ENCODE results near the gene PSTPIP1. TPM values are rescaled to one million over a fixed set of nuclear protein-coding genes. Genes with fewer than 3 reads are reported as not detected.

Gene PSTPIP1
- total and polyA plus RNA-seq, 2 experiments from 2014 or later = not detected

- Histone ChIP-seq H3K4me1 (ENCODE audit: insufficient read depth) (peaks cover 3% of the 10 kb centered on the region), H3K27me3 (no peaks in the 10 kb centered on the region), H3K27ac (no peak overlapping the region), H3K9me2 (replicated peaks; ENCODE audit: insufficient read depth) (no peaks in the 10 kb centered on the region), H3K4me3 (no peak overlapping the region), H3K36me3 (replicated peaks; ENCODE audit: insufficient read depth, low read depth) (no peaks in the 10 kb centered on the region), H4K20me1 (ENCODE audit: insufficient read depth, poor library complexity, severe bottlenecking) (no peaks in the 10 kb centered on the region), H3K9me3 (ENCODE audit: low read depth) (no peaks in the 10 kb centered on the region), H3K4me2 (no peak overlapping the region), H2AFZ (no peak overlapping the region), H3K79me2 (no peaks in the 10 kb centered on the region)
- 92% methylated on average over 18 of the region's 18 CpGs for WGBS (ENCODE audit: low lambda C conversion rate, missing lambda C conversion rate)
- no peak for DNase-seq (ENCODE audit: low spot score)
- no peak for TF ChIP-seq EZH2phosphoT487 (IDR thresholded peaks at IDR 0.05; ENCODE audit: low read depth, severe bottlenecking, unreplicated experiment)
- TF ChIP-seq EZH2 (IDR thresholded peaks at IDR 0.05; ENCODE audit: borderline replicate concordance) = no peak
- TF ChIP-seq, protein P1, sequence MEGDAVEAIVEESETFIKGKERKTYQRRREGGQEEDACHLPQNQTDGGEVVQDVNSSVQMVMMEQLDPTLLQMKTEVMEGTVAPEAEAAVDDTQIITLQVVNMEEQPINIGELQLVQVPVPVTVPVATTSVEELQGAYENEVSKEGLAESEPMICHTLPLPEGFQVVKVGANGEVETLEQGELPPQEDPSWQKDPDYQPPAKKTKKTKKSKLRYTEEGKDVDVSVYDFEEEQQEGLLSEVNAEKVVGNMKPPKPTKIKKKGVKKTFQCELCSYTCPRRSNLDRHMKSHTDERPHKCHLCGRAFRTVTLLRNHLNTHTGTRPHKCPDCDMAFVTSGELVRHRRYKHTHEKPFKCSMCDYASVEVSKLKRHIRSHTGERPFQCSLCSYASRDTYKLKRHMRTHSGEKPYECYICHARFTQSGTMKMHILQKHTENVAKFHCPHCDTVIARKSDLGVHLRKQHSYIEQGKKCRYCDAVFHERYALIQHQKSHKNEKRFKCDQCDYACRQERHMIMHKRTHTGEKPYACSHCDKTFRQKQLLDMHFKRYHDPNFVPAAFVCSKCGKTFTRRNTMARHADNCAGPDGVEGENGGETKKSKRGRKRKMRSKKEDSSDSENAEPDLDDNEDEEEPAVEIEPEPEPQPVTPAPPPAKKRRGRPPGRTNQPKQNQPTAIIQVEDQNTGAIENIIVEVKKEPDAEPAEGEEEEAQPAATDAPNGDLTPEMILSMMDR (IDR thresholded peaks at IDR 0.05; ENCODE audit: poor library complexity) = no peak
Observed at GRCh38 chr15:77032647-77033416, 37.9 kb downstream of the PSTPIP1 start.

DNA sequence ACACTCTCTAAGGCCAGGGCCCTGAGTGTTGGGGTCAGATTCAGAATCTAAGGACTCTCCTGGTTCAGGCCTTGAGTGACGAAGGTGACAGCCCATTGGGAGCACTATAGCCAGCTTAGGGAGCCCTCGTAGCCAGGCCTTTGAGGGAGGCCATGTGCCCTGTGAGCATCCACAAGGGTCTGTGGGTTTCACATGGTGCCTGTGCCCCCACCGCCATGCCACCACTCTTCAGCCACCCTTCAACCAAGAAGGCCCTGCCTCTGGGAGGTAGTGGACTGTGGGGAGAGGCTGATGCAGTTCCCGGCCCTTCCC lies 38.4 kb downstream of the PSTPIP1 start:
- Histone ChIP-seq H3K27me3 (no peaks in the 10 kb centered on the region), H3K27ac (no peak overlapping the region), H3K9me2 (replicated peaks; ENCODE audit: insufficient read depth) (no peaks in the 10 kb centered on the region), H3K4me2 (no peak overlapping the region), H3K4me3 (no peak overlapping the region), H2AFZ (no peak overlapping the region), H4K20me1 (ENCODE audit: insufficient read depth, poor library complexity, severe bottlenecking) (no peaks in the 10 kb centered on the region), H3K9me3 (ENCODE audit: low read depth) (no peaks in the 10 kb centered on the region), H3K36me3 (replicated peaks; ENCODE audit: insufficient read depth, low read depth) (no peaks in the 10 kb centered on the region), H3K79me2 (no peaks in the 10 kb centered on the region), H3K4me1 (ENCODE audit: insufficient read depth) (peaks cover 3% of the 10 kb centered on the region)
- TF ChIP-seq EZH2 (IDR thresholded peaks at IDR 0.05; ENCODE audit: borderline replicate concordance) (no peak), EZH2phosphoT487 (IDR thresholded peaks at IDR 0.05; ENCODE audit: low read depth, severe bottlenecking, unreplicated experiment) (no peak)
- TF ChIP-seq, protein P1 (IDR thresholded peaks at IDR 0.05; ENCODE audit: poor library complexity) = no peak
- no peak for DNase-seq (ENCODE audit: low spot score)
- 86% methylated on average over 4 of the region's 4 CpGs for WGBS (ENCODE audit: low lambda C conversion rate, missing lambda C conversion rate)

- Histone ChIP-seq H4K20me1 (ENCODE audit: insufficient read depth, poor library complexity, severe bottlenecking) (no peaks in the 10 kb centered on the region), H3K36me3 (replicated peaks; ENCODE audit: insufficient read depth, low read depth) (no peaks in the 10 kb centered on the region), H2AFZ (no peak overlapping the region), H3K27ac (no peak overlapping the region), H3K9me2 (replicated peaks; ENCODE audit: insufficient read depth) (no peaks in the 10 kb centered on the region), H3K4me3 (no peak overlapping the region), H3K4me2 (no peak overlapping the region), H3K79me2 (no peaks in the 10 kb centered on the region), H3K4me1 (ENCODE audit: insufficient read depth) (peaks cover 3% of the 10 kb centered on the region), H3K9me3 (ENCODE audit: low read depth) (no peaks in the 10 kb centered on the region), H3K27me3 (no peaks in the 10 kb centered on the region)
- TF ChIP-seq EZH2 (IDR thresholded peaks at IDR 0.05; ENCODE audit: borderline replicate concordance) (no peak), EZH2phosphoT487 (IDR thresholded peaks at IDR 0.05; ENCODE audit: low read depth, severe bottlenecking, unreplicated experiment) (no peak)
- TF ChIP-seq, protein P1 (IDR thresholded peaks at IDR 0.05; ENCODE audit: poor library complexity) = no peak
- WGBS (ENCODE audit: low lambda C conversion rate, missing lambda C conversion rate) = 76% methylated on average over 12 of the region's 13 CpGs
- peak; percentile 10 for DNase-seq (ENCODE audit: low spot score)
Observed at GRCh38 chr15:77033729-77034671, 39.1 kb downstream of the PSTPIP1 start.
